Peyer's patch (tissue), 4 donors: Measurements from ENCODE around the gene RPA1. TPM values are rescaled to one million over a fixed set of nuclear protein-coding genes. Genes with fewer than 3 reads are reported as not detected.

Experiments used
- DNase-seq, 3 donors: peaks; one replicate each; pipeline ENCODE4 v3.0.0-alpha.2; 2017 to 2019
- H3K27ac ChIP-seq, 4 donors: fragments of 200-600 bp; sonication (generic); one replicate each; pipeline ENCODE4 v1.5.1; 2016 to 2019
- H3K27me3 ChIP-seq, 2 donors: fragments of 200-600 bp; sonication (generic); one replicate each; pipeline ENCODE4 v1.5.1; 2019
- H3K36me3 ChIP-seq, 3 donors: fragments of 200-600 bp; sonication (generic); one replicate each; pipeline ENCODE4 v1.5.1; 2016 to 2019
- H3K4me1 ChIP-seq, 4 donors: fragments of 200-600 bp; sonication (generic); one replicate each; pipeline ENCODE4 v1.5.1; 2016 to 2019
- H3K4me3 ChIP-seq, 4 donors: fragments of 200-600 bp; sonication (generic); 1 replicate in 3 of 4; 2 replicates in 1 of 4; pipeline ENCODE4 v1.5.1; 2016 to 2019; ENCODE audit warnings: mild to moderate bottlenecking in 1 of 4
- H3K9me3 ChIP-seq, 4 donors: fragments of 200-600 bp; sonication (generic); one replicate each; pipeline ENCODE4 v1.5.1; 2016 to 2019; ENCODE audit warnings: mild to moderate bottlenecking in 1 of 4
- CTCF ChIP-seq, 6 experiments: fragments of 450-650 bp in 4 of 6; fragments of 200-600 bp in 2 of 6; sonication (generic) in 1 of 6; IDR thresholded peaks; one replicate each; pipeline ENCODE4 v1.5.1; 2017 to 2019; ENCODE audit warnings: antibody characterized with exemption in 6 of 6, mild to moderate bottlenecking in 3 of 6, moderate library complexity in 1 of 6
- POLR2A ChIP-seq, 2 donors: fragments of 450-650 bp; IDR thresholded peaks; one replicate each; pipeline ENCODE4 v1.5.1; 2017; ENCODE audit warnings: antibody characterized with exemption in 2 of 2, mild to moderate bottlenecking in 2 of 2, moderate library complexity in 2 of 2
- total RNA-seq, 4 donors: library from RNA; depleted of rRNA; stranded (reverse); fragments of >200 nt; gene quantifications; one replicate each; pipeline ENCODE4 v1.1.0, GENCODE V29; 2016

Gene RPA1
- total RNA-seq, 4 donors from 2014 or later: 17.2 to 32.2 (median 26.0) TPM

GRCh38 chr17:1878419-1879121 is 48.8 kb downstream of the RPA1 start:
- no peak for TF ChIP-seq CTCF (IDR thresholded peaks at IDR 0.05)
- no peak for TF ChIP-seq POLR2A (IDR thresholded peaks at IDR 0.05)

GRCh38 chr17:1880851-1881630 is 51.2 kb downstream of the RPA1 start:
- no peaks in the 10 kb centered on the region for H3K4me1 ChIP-seq
- H3K9me3 ChIP-seq: no peaks in the 10 kb centered on the region
- no peaks in the 10 kb centered on the region for H3K27me3 ChIP-seq
- DNase-seq: no peak
- no peak overlapping the region for H3K27ac ChIP-seq
- peaks cover 0 to 98% (median 0%) of the 10 kb centered on the region in 3 donors for H3K36me3 ChIP-seq
- TF ChIP-seq POLR2A (IDR thresholded peaks at IDR 0.05) (no peak), CTCF (IDR thresholded peaks at IDR 0.05) (no peak)
- H3K4me3 ChIP-seq: no peak overlapping the region

More at GRCh38 chr17:1878419-1879121, 48.8 kb downstream of the RPA1 start:
- H3K4me1 ChIP-seq: no peaks in the 10 kb centered on the region
- DNase-seq: no peak
- H3K4me3 ChIP-seq: no peak overlapping the region
- no peak overlapping the region for H3K27ac ChIP-seq
- no peaks in the 10 kb centered on the region for H3K9me3 ChIP-seq
- no peaks in the 10 kb centered on the region for H3K27me3 ChIP-seq
- H3K36me3 ChIP-seq: peaks cover 0 to 91% (median 0%) of the 10 kb centered on the region in 3 donors

GRCh38 chr17:1882836-1883235 is 53.0 kb downstream of the RPA1 start:
- peak in 1 of 3 donors; percentile 59 for DNase-seq
- H3K27ac ChIP-seq: no peak overlapping the region
- H3K27me3 ChIP-seq: no peaks in the 10 kb centered on the region
- no peaks in the 10 kb centered on the region for H3K4me1 ChIP-seq
- H3K36me3 ChIP-seq: peaks cover 0 to 98% (median 0%) of the 10 kb centered on the region in 3 donors
- H3K4me3 ChIP-seq: no peak overlapping the region
- TF ChIP-seq CTCF (IDR thresholded peaks at IDR 0.05) (peak; percentile 41 to 57 (median 54)), POLR2A (IDR thresholded peaks at IDR 0.05) (no peak)
- no peaks in the 10 kb centered on the region for H3K9me3 ChIP-seq

GRCh38 chr17:1883536-1883935 is 53.7 kb downstream of the RPA1 start:
- Histone ChIP-seq H3K27me3 (no peaks in the 10 kb centered on the region), H3K4me3 (no peak overlapping the region), H3K9me3 (no peaks in the 10 kb centered on the region), H3K27ac (no peak overlapping the region), H3K36me3 (peaks cover 0 to 98% (median 0%) of the 10 kb centered on the region in 3 donors), H3K4me1 (no peaks in the 10 kb centered on the region)
- DNase-seq: peak in 1 of 3 donors; percentile 32
- TF ChIP-seq CTCF (IDR thresholded peaks at IDR 0.05) (no peak), POLR2A (IDR thresholded peaks at IDR 0.05) (no peak)

GRCh38 chr17:1888741-1889140 is 58.9 kb downstream of the RPA1 start:
- Histone ChIP-seq H3K4me1 (no peaks in the 10 kb centered on the region), H3K36me3 (peaks cover 0 to 93% (median 0%) of the 10 kb centered on the region in 3 donors), H3K27ac (no peak overlapping the region), H3K27me3 (no peaks in the 10 kb centered on the region), H3K9me3 (no peaks in the 10 kb centered on the region), H3K4me3 (no peak overlapping the region)
- no peak for DNase-seq
- TF ChIP-seq POLR2A (IDR thresholded peaks at IDR 0.05) (no peak), CTCF (IDR thresholded peaks at IDR 0.05) (no peak)
